Astrocyte of the spinal cord (primary cell): Measurements from ENCODE around the gene SMARCD1.
"Not testable (repeated sequence)": the region's sequence is repeated elsewhere in the genome, so short reads cannot be mapped to it uniquely, and the experiment has no call there.

Experiments used
- DNase-seq: peaks from one replicate; pipeline ENCODE4 v3.0.0; 2011; ENCODE audit warnings: low read depth, low spot score
- H3K4me3 ChIP-seq: 2 replicates; pipeline ENCODE4 v1.5.1; 2011; ENCODE audit warnings: low read depth, mild to moderate bottlenecking, low read length, moderate library complexity
- CTCF ChIP-seq: IDR thresholded peaks from 2 replicates; pipeline ENCODE4 v1.5.1; 2012; ENCODE audit warnings: low read depth, mild to moderate bottlenecking, low read length, inconsistent platforms
- in situ Hi-C: cut with HindIII; loops from 2 replicates; pipeline ENCODE4 v1.10.0; 2017; ENCODE audit warnings: low sequenced_read_pairs

SMARCD1 gene

DNA sequence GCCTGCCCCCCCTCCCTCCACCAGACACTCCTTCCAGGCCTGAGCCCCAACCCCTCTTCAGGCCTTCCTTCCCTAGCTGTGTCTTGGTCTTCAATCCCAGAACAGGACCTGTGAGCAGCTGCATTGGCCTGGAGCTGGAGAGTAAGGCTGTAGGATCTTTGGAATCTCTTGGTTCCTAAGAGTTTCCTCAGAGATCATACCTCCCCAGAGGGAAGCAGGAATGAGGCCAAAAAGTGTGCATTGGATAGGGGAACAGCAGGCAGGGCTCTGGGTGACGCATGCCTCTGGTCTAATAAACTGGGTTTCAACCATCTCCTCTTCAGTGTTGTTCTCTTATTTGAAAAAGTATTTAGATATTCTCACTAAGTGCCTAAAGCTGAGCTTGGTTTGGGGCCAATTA is 1.8 kb upstream of the SMARCD1 start:
- H3K4me3 ChIP-seq: no peak overlapping the region
- in situ Hi-C loops: no loop called here
- no peak for DNase-seq
- TF ChIP-seq CTCF: no peak

- peak overlapping the region; percentile 88 for H3K4me3 ChIP-seq
- in situ Hi-C loops, DNase-seq: not testable (repeated sequence)
Observed at GRCh38 chr12:50084409-50084774, 750 bp upstream of the SMARCD1 start.

- in situ Hi-C loops: no loop called here
- DNase-seq: no peak
- peak overlapping the region; percentile 88 for H3K4me3 ChIP-seq
- no peak for TF ChIP-seq CTCF
Observed at GRCh38 chr12:50085615-50086072, 502 bp downstream of the SMARCD1 start.

GRCh38 chr12:50086148-50086547 is 1.0 kb downstream of the SMARCD1 start:
- peak overlapping the region; percentile 88 for H3K4me3 ChIP-seq

GRCh38 chr12:50087151-50087550 is 2.0 kb downstream of the SMARCD1 start:
- no peak overlapping the region for H3K4me3 ChIP-seq
- DNase-seq: no peak
- in situ Hi-C loops: no loop called here
- no peak for TF ChIP-seq CTCF

More at GRCh38 chr12:50086148-50086547, 1.0 kb downstream of the SMARCD1 start:
- no peak for TF ChIP-seq CTCF
- DNase-seq: no peak
- in situ Hi-C loops: no loop called here

GRCh38 chr12:50087995-50088394 is 2.9 kb downstream of the SMARCD1 start:
- H3K4me3 ChIP-seq: no peak overlapping the region
- no peak for TF ChIP-seq CTCF
- DNase-seq: peak; percentile 61
- in situ Hi-C loops: no loop called here

- in situ Hi-C loops: no loop called here
- no peak overlapping the region for H3K4me3 ChIP-seq
- DNase-seq: peak; percentile 53
- TF ChIP-seq CTCF: peak; percentile 84
Observed at GRCh38 chr12:50088577-50089335, 3.6 kb downstream of the SMARCD1 start.
